ENCODE data around the gene SPINT1. TPM values are rescaled to one million over a fixed set of nuclear protein-coding genes. Genes with fewer than 3 reads are reported as not detected.
A peak's percentile ranks its signal among the peaks of the same experiment; 100 is the strongest.

The SPINT1 gene
- total RNA-seq, 1 experiment from 2014 or later, result 534 TPM

- no peak for DNase-seq (ENCODE audit: low spot score)
These were observed 48.7 kb downstream of the SPINT1 start for GRCh38 chr15:40892447-40893012.

DNA sequence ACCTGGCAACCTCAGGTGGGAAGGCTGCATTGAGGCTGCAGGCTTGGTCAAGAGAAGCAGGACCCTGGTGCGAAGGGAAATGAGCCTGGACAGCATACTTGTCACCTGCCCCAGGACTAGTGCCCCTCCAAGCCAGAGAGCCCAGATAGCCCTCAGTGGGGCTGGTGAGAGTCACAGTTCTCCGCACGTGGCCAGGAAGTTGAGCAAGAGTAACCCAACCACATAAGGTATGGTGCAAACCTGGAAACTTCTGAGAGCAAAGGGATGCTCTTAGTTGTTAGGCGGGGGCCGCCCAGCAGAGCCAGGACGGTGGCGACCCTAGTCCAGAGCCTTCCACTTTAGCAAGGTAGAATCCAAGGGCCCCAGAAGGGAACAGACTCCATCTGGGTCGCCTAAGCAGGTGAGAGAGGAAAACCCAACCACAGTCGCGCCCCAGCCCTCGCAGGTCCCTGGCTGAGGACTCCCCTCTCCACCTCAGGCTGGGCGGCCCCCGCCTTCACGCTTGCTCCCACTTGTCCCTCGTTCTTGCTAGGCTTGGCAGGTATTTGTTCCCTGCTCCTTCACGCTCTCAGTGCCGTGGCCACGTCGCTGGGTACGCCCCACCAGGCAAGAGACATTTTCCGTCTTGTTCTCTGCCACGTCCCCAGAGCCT, 49.3 kb downstream of the SPINT1 start:
- no peak for DNase-seq (ENCODE audit: low spot score)

DNA sequence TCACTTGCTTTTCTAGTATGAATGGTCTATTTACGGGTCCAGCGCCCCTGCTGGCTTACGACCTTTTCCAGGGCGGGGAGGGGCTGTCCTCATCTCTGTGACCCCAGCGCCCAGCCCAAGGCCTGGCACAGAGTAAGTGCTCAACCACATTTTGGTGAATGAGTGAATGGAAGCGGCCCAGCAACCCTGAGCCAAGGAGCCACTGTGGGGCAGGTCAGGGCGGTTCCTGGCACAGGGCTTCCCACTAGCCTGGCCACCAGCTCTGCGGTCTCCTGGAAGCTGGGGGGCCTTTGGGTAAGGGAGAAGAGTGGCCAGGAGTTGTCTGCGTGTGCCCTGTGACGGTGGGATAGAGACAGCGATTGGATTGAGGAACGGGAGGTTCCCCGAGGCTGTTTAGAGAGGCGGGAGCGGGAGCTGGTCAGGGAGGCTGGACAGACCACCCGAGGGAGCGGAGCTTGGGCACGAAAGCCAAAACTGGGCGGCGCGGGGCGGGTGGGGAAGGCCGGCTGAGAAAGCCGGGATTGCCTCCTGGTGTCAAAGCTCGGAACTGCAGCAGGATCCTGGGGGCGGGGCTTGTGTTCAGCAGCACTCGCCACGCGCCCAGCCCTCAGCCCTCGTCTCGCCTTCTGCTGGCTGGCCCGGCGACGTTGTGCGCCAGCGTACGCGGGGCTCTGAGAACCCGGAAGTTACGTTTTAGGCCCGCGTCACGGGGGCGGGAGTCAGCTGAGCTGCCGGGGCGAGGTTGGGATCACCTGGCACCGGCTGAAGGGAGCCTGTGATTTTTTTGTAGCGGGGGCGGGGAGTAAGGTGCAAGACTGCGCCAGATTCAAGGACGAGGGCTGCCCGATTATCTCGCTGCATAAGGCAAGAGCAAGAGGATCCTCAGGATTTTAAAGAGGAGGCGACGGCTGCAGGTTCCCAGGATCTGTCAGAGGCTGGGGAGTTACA, 50.2 kb downstream of the SPINT1 start, which contains the start of gene VPS18:
VPS18 (plus strand) TSS at position 718 of the 948 bp plus-strand sequence. CDS start 319 bp downstream, outside the sequence.
- peak; percentile 99 for DNase-seq (ENCODE audit: low spot score)

- peak; percentile 85 for DNase-seq (ENCODE audit: low spot score)
These were observed 51.0 kb downstream of the SPINT1 start for GRCh38 chr15:40894681-40895448.

DNA sequence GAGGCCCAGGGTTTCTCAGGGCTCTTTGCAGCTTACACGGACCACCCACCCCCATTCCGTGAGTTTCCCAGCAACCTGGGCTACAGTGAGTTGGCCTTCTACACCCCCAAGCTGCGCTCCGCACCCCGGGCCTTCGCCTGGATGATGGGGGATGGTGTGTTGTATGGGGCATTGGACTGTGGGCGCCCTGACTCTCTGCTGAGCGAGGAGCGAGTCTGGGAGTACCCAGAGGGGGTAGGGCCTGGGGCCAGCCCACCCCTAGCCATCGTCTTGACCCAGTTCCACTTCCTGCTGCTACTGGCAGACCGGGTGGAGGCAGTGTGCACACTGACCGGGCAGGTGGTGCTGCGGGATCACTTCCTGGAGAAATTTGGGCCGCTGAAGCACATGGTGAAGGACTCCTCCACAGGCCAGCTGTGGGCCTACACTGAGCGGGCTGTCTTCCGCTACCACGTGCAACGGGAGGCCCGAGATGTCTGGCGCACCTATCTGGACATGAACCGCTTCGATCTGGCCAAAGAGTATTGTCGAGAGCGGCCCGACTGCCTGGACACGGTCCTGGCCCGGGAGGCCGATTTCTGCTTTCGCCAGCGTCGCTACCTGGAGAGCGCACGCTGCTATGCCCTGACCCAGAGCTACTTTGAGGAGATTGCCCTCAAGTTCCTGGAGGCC, 55.8 kb downstream of the SPINT1 start:
- DNase-seq (ENCODE audit: low spot score), result no peak

DNA sequence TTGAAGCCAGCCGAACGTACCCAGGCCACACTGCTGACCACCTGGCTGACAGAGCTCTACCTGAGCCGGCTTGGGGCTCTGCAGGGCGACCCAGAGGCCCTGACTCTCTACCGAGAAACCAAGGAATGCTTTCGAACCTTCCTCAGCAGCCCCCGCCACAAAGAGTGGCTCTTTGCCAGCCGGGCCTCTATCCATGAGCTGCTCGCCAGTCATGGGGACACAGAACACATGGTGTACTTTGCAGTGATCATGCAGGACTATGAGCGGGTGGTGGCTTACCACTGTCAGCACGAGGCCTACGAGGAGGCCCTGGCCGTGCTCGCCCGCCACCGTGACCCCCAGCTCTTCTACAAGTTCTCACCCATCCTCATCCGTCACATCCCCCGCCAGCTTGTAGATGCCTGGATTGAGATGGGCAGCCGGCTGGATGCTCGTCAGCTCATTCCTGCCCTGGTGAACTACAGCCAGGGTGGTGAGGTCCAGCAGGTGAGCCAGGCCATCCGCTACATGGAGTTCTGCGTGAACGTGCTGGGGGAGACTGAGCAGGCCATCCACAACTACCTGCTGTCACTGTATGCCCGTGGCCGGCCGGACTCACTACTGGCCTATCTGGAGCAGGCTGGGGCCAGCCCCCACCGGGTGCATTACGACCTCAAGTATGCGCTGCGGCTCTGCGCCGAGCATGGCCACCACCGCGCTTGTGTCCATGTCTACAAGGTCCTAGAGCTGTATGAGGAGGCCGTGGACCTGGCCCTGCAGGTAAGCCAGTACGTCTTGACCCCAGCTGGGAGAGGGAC, 56.6 kb downstream of the SPINT1 start:
- DNase-seq (ENCODE audit: low spot score), result no peak

GRCh38 chr15:40901053-40901443, 57.2 kb downstream of the SPINT1 start:
- no peak for DNase-seq (ENCODE audit: low spot score)

DNA sequence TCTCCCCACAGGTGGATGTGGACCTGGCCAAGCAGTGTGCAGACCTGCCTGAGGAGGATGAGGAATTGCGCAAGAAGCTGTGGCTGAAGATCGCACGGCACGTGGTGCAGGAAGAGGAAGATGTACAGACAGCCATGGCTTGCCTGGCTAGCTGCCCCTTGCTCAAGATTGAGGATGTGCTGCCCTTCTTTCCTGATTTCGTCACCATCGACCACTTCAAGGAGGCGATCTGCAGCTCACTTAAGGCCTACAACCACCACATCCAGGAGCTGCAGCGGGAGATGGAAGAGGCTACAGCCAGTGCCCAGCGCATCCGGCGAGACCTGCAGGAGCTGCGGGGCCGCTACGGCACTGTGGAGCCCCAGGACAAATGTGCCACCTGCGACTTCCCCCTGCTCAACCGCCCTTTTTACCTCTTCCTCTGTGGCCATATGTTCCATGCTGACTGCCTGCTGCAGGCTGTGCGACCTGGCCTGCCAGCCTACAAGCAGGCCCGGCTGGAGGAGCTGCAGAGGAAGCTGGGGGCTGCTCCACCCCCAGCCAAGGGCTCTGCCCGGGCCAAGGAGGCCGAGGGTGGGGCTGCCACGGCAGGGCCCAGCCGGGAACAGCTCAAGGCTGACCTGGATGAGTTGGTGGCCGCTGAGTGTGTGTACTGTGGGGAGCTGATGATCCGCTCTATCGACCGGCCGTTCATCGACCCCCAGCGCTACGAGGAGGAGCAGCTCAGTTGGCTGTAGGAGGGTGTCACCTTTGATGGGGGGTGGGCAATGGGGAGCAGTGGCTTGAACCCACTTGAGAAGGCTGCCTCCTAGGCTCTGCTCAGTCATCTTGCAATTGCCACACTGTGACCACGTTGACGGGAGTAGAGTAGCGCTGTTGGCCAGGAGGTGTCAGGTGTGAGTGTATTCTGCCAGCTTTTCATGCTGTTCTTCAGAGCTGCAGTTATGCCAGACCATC, 59.0 kb downstream of the SPINT1 start:
- DNase-seq (ENCODE audit: low spot score), result no peak

DNA sequence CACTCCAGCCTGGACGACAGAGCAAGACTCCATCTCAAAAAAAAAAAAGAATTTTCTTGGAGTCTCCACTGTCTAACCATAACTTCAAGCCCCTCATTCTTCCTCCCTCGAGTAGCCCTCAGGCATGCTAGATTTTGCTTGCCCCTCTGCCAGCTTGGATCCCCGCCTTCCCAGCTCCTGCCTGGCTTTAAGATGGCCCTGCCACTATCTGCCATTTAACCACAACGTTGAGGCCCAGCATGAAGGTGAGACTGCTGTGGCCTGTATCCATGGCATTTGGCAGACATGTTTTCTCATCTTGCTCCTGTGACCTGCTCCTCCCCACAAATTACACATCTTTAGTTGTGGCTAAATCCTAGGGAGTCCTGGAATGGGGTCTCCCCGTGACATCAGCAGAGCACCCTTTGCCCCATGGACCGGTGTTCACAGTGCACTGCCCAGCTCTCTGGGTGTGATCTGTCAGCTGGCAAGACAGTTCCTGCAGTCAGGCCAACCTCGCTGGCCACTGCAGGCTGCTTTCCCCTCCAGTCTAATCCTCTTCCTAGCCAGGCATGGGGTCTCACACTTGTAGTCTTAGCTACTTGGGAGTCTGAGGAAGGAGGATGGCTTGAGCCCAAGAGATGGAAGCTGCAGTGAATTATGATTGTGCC, 60.8 kb downstream of the SPINT1 start:
- DNase-seq (ENCODE audit: low spot score), result no peak

DNA sequence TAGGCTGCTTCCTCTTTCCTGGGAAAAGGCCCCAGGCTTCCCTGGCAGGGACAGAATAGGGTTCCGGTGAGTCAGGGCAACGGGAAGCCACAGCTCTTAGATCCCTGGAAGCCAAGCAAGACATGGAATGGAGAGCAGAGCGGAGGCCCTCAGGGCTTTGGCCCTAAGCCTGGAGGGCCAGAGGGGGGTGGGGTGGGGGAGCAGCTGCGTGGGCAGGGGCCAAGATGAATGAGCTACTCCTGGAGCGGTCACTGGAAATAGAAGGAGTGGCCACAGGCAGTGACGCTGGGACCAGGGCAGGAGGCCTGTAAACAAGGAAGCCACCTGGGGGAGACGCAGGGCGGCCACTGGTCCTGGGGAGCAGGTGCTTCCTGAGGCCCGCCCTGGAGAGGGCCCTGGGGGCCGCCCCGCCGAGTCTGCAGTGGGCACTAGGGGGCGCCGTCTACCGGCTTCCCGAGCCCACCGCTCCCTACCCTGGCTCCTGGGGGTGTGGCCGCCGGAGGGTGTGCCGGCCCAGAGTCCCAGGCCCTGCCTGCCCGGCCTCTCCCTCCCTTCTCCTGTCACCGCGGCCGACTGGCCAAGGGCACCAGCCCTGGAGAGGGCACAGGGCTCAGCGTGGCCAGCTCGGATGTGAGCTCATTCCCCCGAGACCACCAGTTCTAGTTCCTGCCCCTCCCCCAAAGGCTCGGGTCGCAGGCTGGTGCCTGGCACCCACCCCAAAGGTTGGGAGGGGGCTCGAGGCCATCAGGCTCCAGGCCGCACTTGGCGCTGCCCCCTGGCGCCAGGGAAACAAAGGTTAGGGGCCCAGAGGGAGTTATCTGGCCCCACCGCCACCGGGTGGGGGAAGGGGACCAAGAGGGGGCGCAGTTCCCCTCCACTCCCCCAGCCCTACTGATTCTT, 62.5 kb downstream of the SPINT1 start:
- peak; percentile 98 for DNase-seq (ENCODE audit: low spot score)

GRCh38 chr15:40906991-40907802, 63.3 kb downstream of the SPINT1 start:
- DNase-seq (ENCODE audit: low spot score), result peak; percentile 75

Small RNAs within 50 kb of the gene (small RNA-seq; reads per million reads assigned to genes)
- not detected for gene AC025166.1

Other genes with a start within 250 kb of the SPINT1 start
- gene KNL1, start 249.8 kb upstream of the SPINT1 start, total RNA-seq (2014; rRNA removed; shearing (Covaris generic)), result 13.1 and 17.7 TPM in 2 replicates
- 15.7 and 16.1 TPM in 2 replicates for gene RAD51, start 148.9 kb upstream of the SPINT1 start, total RNA-seq (2014; rRNA removed; shearing (Covaris generic))
- 33.2 and 35.7 TPM in 2 replicates for gene RMDN3, start 88.8 kb upstream of the SPINT1 start, total RNA-seq (2014; rRNA removed; shearing (Covaris generic))
- 327 and 329 TPM in 2 replicates for gene GCHFR, start 80.0 kb upstream of the SPINT1 start, total RNA-seq (2014; rRNA removed; shearing (Covaris generic))
- gene C15orf62, start 74.1 kb upstream of the SPINT1 start, total RNA-seq (2014; rRNA removed; shearing (Covaris generic)), result 8.4 and 12.0 TPM in 2 replicates
- 66.0 and 68.6 TPM in 2 replicates for gene ZFYVE19, start 37.0 kb upstream of the SPINT1 start, total RNA-seq (2014; rRNA removed; shearing (Covaris generic))
- 47.9 and 53.5 TPM in 2 replicates for gene DNAJC17, start 36.6 kb upstream of the SPINT1 start, total RNA-seq (2014; rRNA removed; shearing (Covaris generic))
- 2.5 and 6.1 TPM in 2 replicates for gene PPP1R14D, start 15.3 kb upstream of the SPINT1 start, total RNA-seq (2014; rRNA removed; shearing (Covaris generic))
- 30.4 and 33.5 TPM in 2 replicates for gene RHOV, start 30.2 kb downstream of the SPINT1 start, total RNA-seq (2014; rRNA removed; shearing (Covaris generic))
- gene VPS18, start 50.4 kb downstream of the SPINT1 start, total RNA-seq (2014; rRNA removed; shearing (Covaris generic)), result 66.8 and 75.8 TPM in 2 replicates
- 3.8 and 4.4 TPM in 2 replicates for gene DLL4, start 85.3 kb downstream of the SPINT1 start, total RNA-seq (2014; rRNA removed; shearing (Covaris generic))
- gene CHAC1, start 109.4 kb downstream of the SPINT1 start, total RNA-seq (2014; rRNA removed; shearing (Covaris generic)), result 13.6 and 16.6 TPM in 2 replicates